HCT116 (cell line): ENCODE data around the gene METTL25B.

Experiments
- POLR2AphosphoS5 ChIP-seq: IDR thresholded peaks from 2 replicates; pipeline ENCODE4 v1.6.1; 2011; ENCODE audit warnings: mild to moderate bottlenecking, low read depth, low read length, moderate library complexity
- ZNF274 ChIP-seq: fragments of 200-500 bp; sonication (Bioruptor generic); IDR thresholded peaks from 2 replicates; pipeline ENCODE4 v1.6.1; 2014; ENCODE audit warnings: mild to moderate bottlenecking, low read depth, low read length, inconsistent platforms
- TF ChIP-seq, protein P1 (sequence below), 3 experiments: fragments of 200-600 bp in 1 of 3; sonication (generic) in 1 of 3; IDR thresholded peaks in 2 of 3; conservative IDR thresholded peaks in 1 of 3; 2 replicates each; pipeline ENCODE4 v1.5.1; 2012 to 2017; ENCODE audit warnings: low read depth in 2 of 3, low read length in 2 of 3, antibody characterized with exemption in 1 of 3, borderline replicate concordance in 1 of 3, control low read depth in 1 of 3, mild to moderate bottlenecking in 1 of 3, mixed read lengths in 1 of 3, mixed run types in 1 of 3, moderate library complexity in 1 of 3; ENCODE audit not compliant: insufficient read depth in 1 of 3

DNA sequence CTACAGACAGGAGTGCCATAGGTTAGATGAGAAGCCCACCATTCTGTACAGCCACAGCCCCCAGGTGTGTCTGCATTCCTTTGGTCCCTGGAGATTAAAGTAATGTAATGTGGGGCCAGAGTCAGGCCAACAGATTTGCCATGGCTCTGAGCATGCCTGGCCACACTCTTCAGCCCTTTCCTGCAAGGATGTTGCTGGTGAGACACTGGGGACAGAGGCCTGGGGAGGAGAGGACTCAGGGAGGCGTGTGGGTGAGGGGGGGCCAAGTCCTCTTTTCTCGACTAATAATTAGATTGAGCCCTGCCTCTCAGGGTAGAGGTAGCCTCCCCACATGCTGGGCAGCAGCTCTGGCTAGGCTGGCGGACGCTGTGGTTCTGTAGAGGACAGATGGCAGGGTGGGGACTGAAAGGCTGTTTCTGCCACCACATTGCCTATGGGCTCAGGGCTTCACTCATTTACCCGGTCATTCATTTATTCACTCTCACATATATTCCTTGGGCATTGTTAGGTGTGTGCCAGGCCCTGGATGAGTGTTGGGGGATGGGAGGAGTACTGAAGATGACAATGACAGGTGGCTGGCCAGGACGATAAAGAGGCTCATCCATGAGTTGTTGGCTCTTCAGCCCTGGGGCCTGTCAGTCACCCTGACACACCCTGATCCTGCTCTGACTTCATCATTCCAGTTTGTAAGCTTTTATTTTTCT lies 32.0 kb downstream of the METTL25B start:
- no peak for TF ChIP-seq POLR2AphosphoS5
- TF ChIP-seq, protein P1, sequence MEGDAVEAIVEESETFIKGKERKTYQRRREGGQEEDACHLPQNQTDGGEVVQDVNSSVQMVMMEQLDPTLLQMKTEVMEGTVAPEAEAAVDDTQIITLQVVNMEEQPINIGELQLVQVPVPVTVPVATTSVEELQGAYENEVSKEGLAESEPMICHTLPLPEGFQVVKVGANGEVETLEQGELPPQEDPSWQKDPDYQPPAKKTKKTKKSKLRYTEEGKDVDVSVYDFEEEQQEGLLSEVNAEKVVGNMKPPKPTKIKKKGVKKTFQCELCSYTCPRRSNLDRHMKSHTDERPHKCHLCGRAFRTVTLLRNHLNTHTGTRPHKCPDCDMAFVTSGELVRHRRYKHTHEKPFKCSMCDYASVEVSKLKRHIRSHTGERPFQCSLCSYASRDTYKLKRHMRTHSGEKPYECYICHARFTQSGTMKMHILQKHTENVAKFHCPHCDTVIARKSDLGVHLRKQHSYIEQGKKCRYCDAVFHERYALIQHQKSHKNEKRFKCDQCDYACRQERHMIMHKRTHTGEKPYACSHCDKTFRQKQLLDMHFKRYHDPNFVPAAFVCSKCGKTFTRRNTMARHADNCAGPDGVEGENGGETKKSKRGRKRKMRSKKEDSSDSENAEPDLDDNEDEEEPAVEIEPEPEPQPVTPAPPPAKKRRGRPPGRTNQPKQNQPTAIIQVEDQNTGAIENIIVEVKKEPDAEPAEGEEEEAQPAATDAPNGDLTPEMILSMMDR (IDR thresholded peaks at IDR 0.05 in 2 of 3, conservative IDR thresholded peaks at IDR 0.05 in 1 of 3; ENCODE audit: borderline replicate concordance in 1 of 3, insufficient read depth in 1 of 3, low read depth in 2 of 3, low read length in 2 of 3) = no peak
- TF ChIP-seq ZNF274 = no peak
